Measurements from ENCODE around the gene PTPRA. TPM values are rescaled to one million over a fixed set of nuclear protein-coding genes. Genes with fewer than 3 reads are reported as not detected.

Gene PTPRA
- total RNA-seq, 1 experiment from 2014 or later: 29.3 TPM

GRCh38 chr20:2918096-2919049 lies 45.1 kb downstream of the PTPRA start:
- no peak overlapping the region for H3K4me3 Mint-ChIP-seq (ENCODE audit: unreplicated experiment)
- H3K27me3 Mint-ChIP-seq (ENCODE audit: insufficient read depth, unreplicated experiment): no peaks in the 10 kb centered on the region
- intact Hi-C loops (cut with micrococcal nuclease): no loop called here
- H3K27ac Mint-ChIP-seq (ENCODE audit: low read depth, unreplicated experiment): no peak overlapping the region
- no peak for DNase-seq (ENCODE audit: unreplicated experiment)
- H3K36me3 Mint-ChIP-seq (ENCODE audit: insufficient read depth, unreplicated experiment): no peaks in the 10 kb centered on the region
- ChIA-PET POLR2A (interaction anchor here (1.1 kb wide), 1 partner anchor 10 kb away, joined by 7 read pairs; no protein-coding TSS in a partner anchor), CTCF (interaction anchor here (0.6 to 2.0 kb wide), 4 partner anchors 11 to 448 kb away, joined by 3 to 10 read pairs (median 4); no protein-coding TSS in a partner anchor)
- H3K9me3 Mint-ChIP-seq (ENCODE audit: unreplicated experiment): no peaks in the 10 kb centered on the region
- BruUV-seq (replicated peaks): no TSS peak
- TF ChIP-seq, protein P1, sequence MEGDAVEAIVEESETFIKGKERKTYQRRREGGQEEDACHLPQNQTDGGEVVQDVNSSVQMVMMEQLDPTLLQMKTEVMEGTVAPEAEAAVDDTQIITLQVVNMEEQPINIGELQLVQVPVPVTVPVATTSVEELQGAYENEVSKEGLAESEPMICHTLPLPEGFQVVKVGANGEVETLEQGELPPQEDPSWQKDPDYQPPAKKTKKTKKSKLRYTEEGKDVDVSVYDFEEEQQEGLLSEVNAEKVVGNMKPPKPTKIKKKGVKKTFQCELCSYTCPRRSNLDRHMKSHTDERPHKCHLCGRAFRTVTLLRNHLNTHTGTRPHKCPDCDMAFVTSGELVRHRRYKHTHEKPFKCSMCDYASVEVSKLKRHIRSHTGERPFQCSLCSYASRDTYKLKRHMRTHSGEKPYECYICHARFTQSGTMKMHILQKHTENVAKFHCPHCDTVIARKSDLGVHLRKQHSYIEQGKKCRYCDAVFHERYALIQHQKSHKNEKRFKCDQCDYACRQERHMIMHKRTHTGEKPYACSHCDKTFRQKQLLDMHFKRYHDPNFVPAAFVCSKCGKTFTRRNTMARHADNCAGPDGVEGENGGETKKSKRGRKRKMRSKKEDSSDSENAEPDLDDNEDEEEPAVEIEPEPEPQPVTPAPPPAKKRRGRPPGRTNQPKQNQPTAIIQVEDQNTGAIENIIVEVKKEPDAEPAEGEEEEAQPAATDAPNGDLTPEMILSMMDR (IDR thresholded peaks at IDR 0.05; ENCODE audit: unreplicated experiment): no peak
- peaks cover 10% of the 10 kb centered on the region for H3K4me1 Mint-ChIP-seq (ENCODE audit: insufficient read depth, unreplicated experiment)

DNA sequence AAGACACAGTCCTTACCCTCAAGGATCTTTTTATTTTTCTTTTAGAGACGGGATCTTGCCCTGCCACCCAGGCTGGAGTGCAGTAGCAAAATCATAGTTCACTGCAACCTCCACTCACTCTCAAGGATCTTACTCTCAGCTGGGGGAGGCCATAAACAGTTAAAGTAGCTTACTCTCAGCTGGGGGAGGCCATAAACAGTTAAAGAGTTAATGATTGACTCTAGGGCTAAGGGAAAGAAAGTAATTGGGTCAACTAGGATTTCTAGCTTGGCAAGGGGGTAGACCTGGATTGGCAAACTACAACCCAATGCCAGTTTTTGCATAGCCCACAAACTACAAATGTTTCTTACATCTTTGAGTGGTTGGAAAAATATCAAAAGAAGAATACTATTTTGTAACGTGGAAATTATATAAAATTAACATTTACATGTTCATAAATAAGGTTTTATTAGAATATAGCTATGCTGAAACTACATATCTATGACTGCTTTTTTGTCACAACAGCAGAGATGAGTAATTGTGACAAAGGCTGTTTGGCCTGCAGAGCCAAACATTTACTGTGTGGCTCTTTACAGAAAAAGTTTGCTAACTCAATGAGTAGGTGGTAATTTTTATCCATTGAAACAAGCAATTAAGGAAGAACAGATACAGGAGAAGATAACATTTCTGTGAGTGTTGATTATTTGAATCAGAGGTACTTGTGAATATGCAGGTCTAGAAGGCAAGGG lies 46.4 kb downstream of the PTPRA start:
- intact Hi-C loops (cut with micrococcal nuclease): no loop called here
- TF ChIP-seq, protein P1 (IDR thresholded peaks at IDR 0.05; ENCODE audit: unreplicated experiment): no peak
- BruUV-seq (replicated peaks): no TSS peak
- DNase-seq (ENCODE audit: unreplicated experiment): no peak
- Mint-ChIP-seq H3K9me3 (ENCODE audit: unreplicated experiment) (no peaks in the 10 kb centered on the region), H3K27ac (ENCODE audit: low read depth, unreplicated experiment) (no peak overlapping the region), H3K4me3 (ENCODE audit: unreplicated experiment) (no peak overlapping the region), H3K27me3 (ENCODE audit: insufficient read depth, unreplicated experiment) (no peaks in the 10 kb centered on the region), H3K36me3 (ENCODE audit: insufficient read depth, unreplicated experiment) (peaks cover 12% of the 10 kb centered on the region), H3K4me1 (ENCODE audit: insufficient read depth, unreplicated experiment) (peaks cover 10% of the 10 kb centered on the region)
- ChIA-PET CTCF (interaction anchor here (1.3 to 2.0 kb wide), 2 partner anchors 12 to 81 kb away, joined by 4 to 10 read pairs; no protein-coding TSS in a partner anchor), POLR2A (interaction anchor here (0.9 to 1.1 kb wide), 2 partner anchors 56 to 81 kb away, joined by 3 read pairs; no protein-coding TSS in a partner anchor)

DNA sequence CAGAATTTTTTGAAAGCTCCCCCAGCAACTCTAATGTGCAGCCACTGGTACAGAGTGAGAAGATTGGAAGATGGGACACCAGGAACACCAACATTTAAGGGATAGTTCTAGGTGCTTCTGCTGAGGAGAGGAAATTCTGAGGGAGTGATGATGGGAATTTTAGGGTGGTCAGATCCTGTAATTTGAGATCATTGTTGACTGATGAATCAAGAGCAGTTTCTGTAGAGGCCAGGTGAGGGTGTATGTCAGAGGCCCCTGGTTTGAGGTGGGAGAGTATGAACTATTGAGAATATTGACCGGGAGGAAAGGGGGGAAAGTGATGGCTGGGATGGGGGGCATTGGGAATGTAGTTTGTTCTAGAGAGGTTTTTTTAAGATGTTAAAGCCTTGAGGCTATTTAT lies 47.2 kb downstream of the PTPRA start:
- CTCF ChIA-PET: interaction anchor here (1.3 kb wide), 1 partner anchor 81 kb away, joined by 4 read pairs; no protein-coding TSS in a partner anchor
- DNase-seq (ENCODE audit: unreplicated experiment): no peak
- Mint-ChIP-seq H3K36me3 (ENCODE audit: insufficient read depth, unreplicated experiment) (peaks cover 20% of the 10 kb centered on the region), H3K4me1 (ENCODE audit: insufficient read depth, unreplicated experiment) (peaks cover 10% of the 10 kb centered on the region), H3K9me3 (ENCODE audit: unreplicated experiment) (no peaks in the 10 kb centered on the region), H3K4me3 (ENCODE audit: unreplicated experiment) (no peak overlapping the region), H3K27ac (ENCODE audit: low read depth, unreplicated experiment) (no peak overlapping the region), H3K27me3 (ENCODE audit: insufficient read depth, unreplicated experiment) (no peaks in the 10 kb centered on the region)
- POLR2A ChIA-PET: interaction anchor here (0.9 kb wide), 1 partner anchor 81 kb away, joined by 3 read pairs; no protein-coding TSS in a partner anchor
- no TSS peak for BruUV-seq (replicated peaks)
- intact Hi-C loops (cut with micrococcal nuclease): no loop called here
- TF ChIP-seq, protein P1 (IDR thresholded peaks at IDR 0.05; ENCODE audit: unreplicated experiment): no peak

DNA sequence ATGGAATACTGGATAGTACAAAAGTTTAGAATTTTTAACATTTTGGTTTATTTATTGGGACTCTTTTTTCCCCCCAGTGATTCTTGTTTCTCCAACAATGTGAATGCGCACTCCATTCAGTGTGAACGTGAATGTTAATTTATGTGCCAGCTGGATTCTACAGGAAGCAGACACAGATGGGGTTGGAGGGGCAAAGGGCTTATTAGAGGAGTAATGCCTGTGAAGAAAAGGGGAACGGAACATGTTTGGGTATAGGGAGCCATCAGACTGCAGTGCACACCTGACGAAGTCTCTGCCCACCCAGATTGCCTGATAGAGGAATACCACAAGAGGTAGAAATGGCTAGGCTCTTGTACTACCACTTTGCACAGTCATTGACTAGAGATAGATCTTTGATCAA lies 48.2 kb downstream of the PTPRA start:
- Mint-ChIP-seq H3K27me3 (ENCODE audit: insufficient read depth, unreplicated experiment) (no peaks in the 10 kb centered on the region), H3K9me3 (ENCODE audit: unreplicated experiment) (no peaks in the 10 kb centered on the region), H3K36me3 (ENCODE audit: insufficient read depth, unreplicated experiment) (peaks cover 20% of the 10 kb centered on the region), H3K27ac (ENCODE audit: low read depth, unreplicated experiment) (no peak overlapping the region), H3K4me3 (ENCODE audit: unreplicated experiment) (no peak overlapping the region), H3K4me1 (ENCODE audit: insufficient read depth, unreplicated experiment) (peaks cover 10% of the 10 kb centered on the region)
- intact Hi-C loops (cut with micrococcal nuclease): no loop called here
- BruUV-seq (replicated peaks): no TSS peak
- ChIA-PET CTCF (interaction anchor here (1.1 kb wide), 1 partner anchor 15 kb away, joined by 3 read pairs; no protein-coding TSS in a partner anchor), POLR2A (no interaction called here)
- DNase-seq (ENCODE audit: unreplicated experiment): no peak
- TF ChIP-seq, protein P1 (IDR thresholded peaks at IDR 0.05; ENCODE audit: unreplicated experiment): no peak
